BLaER1 treated with 17β-estradiol and CSF1 and Interleukin-3, amounts not matched to agents 10 nM and 100 nM (cell line): Measurements from ENCODE around the gene CDH4.
A peak's percentile ranks its signal among the peaks of the same experiment; 100 is the strongest.

Source experiments
- H3K27ac ChIP-seq, 11 experiments: shearing (Covaris generic); formaldehyde crosslinking; 2 replicates each; pipeline ENCODE4 v1.8.1; 2022
- H3K27me3 ChIP-seq, 11 experiments: shearing (Covaris generic); formaldehyde crosslinking; 2 replicates each; pipeline ENCODE4 v1.8.1; 2022
- H3K36me3 ChIP-seq, 11 experiments: shearing (Covaris generic); formaldehyde crosslinking; 2 replicates each; pipeline ENCODE4 v1.8.1; 2022
- H3K4me1 ChIP-seq, 10 experiments: shearing (Covaris generic); formaldehyde crosslinking; 2 replicates each; pipeline ENCODE4 v1.8.1; 2022
- H3K4me2 ChIP-seq, 11 experiments: shearing (Covaris generic); formaldehyde crosslinking; 2 replicates each; pipeline ENCODE4 v1.8.1; 2022
- H3K4me3 ChIP-seq, 10 experiments: shearing (Covaris generic); formaldehyde crosslinking; 2 replicates each; pipeline ENCODE4 v1.8.1; 2022
- H3K9ac ChIP-seq, 11 experiments: shearing (Covaris generic); formaldehyde crosslinking; 2 replicates each; pipeline ENCODE4 v1.8.1; 2022
- H3K9me3 ChIP-seq, 11 experiments: shearing (Covaris generic); formaldehyde crosslinking; replicated peaks in 1 of 11; 2 replicates each; pipeline ENCODE4 v1.8.1; 2022
- H4K20me1 ChIP-seq, 11 experiments: shearing (Covaris generic); formaldehyde crosslinking; 2 replicates each; pipeline ENCODE4 v1.8.1; 2022
- Cebpa-rat ChIP-seq, 11 experiments: shearing (Covaris generic); IDR thresholded peaks; 2 replicates each; pipeline ENCODE4 v1.8.1; 2022

The CDH4 gene

GRCh38 chr20:61806314-61806713 is 554.3 kb downstream of the CDH4 start:
- no peak for TF ChIP-seq Cebpa-rat (IDR thresholded peaks at IDR 0.05)
- no peak overlapping the region for H3K4me3 ChIP-seq
- H3K4me1 ChIP-seq, result peaks cover 21 to 80% (median 68%) of the 10 kb centered on the region in 10 experiments; a peak in 19 of 20 replicates
- peaks cover 0 to 45% (median 22%) of the 10 kb centered on the region in 11 experiments; a peak in 16 of 22 replicates for H4K20me1 ChIP-seq
- peaks cover 45 to 74% (median 63%) of the 10 kb centered on the region in 11 experiments for H3K27me3 ChIP-seq
- no peaks in the 10 kb centered on the region for H3K36me3 ChIP-seq
- no peak overlapping the region for H3K9ac ChIP-seq
- no peak overlapping the region for H3K27ac ChIP-seq
- H3K9me3 ChIP-seq, result no peaks in the 10 kb centered on the region
- peak overlapping the region in 10 of 11 experiments; percentile 14 to 97 (median 80); a peak in 18 of 22 replicates for H3K4me2 ChIP-seq

GRCh38 chr20:61806995-61807394 is 554.9 kb downstream of the CDH4 start:
- TF ChIP-seq Cebpa-rat (IDR thresholded peaks at IDR 0.05), result no peak
- Histone ChIP-seq H3K36me3 (no peaks in the 10 kb centered on the region), H3K27ac (no peak overlapping the region), H3K4me2 (peak overlapping the region in 8 of 11 experiments; percentile 72 to 97 (median 82); a peak in 16 of 22 replicates), H3K9ac (peak overlapping the region in 1 of 11 experiments; percentile 37; a peak in 1 of 22 replicates), H3K27me3 (peaks cover 39 to 69% (median 59%) of the 10 kb centered on the region in 11 experiments), H3K4me1 (peaks cover 21 to 80% (median 73%) of the 10 kb centered on the region in 10 experiments; a peak in 19 of 20 replicates), H3K9me3 (no peaks in the 10 kb centered on the region), H3K4me3 (no peak overlapping the region), H4K20me1 (peaks cover 0 to 38% (median 20%) of the 10 kb centered on the region in 11 experiments; a peak in 16 of 22 replicates)

GRCh38 chr20:61807471-61808160 is 555.6 kb downstream of the CDH4 start:
- no peaks in the 10 kb centered on the region for H3K36me3 ChIP-seq
- H3K4me3 ChIP-seq, result no peak overlapping the region
- no peak for TF ChIP-seq Cebpa-rat (IDR thresholded peaks at IDR 0.05)
- no peak overlapping the region for H3K27ac ChIP-seq
- peaks cover 0 to 32% (median 17%) of the 10 kb centered on the region in 11 experiments; a peak in 15 of 22 replicates for H4K20me1 ChIP-seq
- peaks cover 21 to 80% (median 73%) of the 10 kb centered on the region in 10 experiments; a peak in 19 of 20 replicates for H3K4me1 ChIP-seq
- peak overlapping the region in 8 of 11 experiments; percentile 72 to 97 (median 82); a peak in 13 of 22 replicates for H3K4me2 ChIP-seq
- H3K27me3 ChIP-seq, result peaks cover 32 to 63% (median 53%) of the 10 kb centered on the region in 11 experiments
- H3K9me3 ChIP-seq, result no peaks in the 10 kb centered on the region
- H3K9ac ChIP-seq, result no peak overlapping the region

GRCh38 chr20:61808447-61808846 is 556.4 kb downstream of the CDH4 start:
- Histone ChIP-seq H3K9me3 (no peaks in the 10 kb centered on the region), H3K27ac (no peak overlapping the region), H3K36me3 (no peaks in the 10 kb centered on the region), H3K4me2 (no peak overlapping the region), H3K27me3 (peaks cover 24 to 55% (median 44%) of the 10 kb centered on the region in 11 experiments), H3K9ac (no peak overlapping the region), H4K20me1 (peaks cover 0 to 23% (median 12%) of the 10 kb centered on the region in 11 experiments; a peak in 14 of 22 replicates), H3K4me1 (peaks cover 14 to 80% (median 73%) of the 10 kb centered on the region in 10 experiments; a peak in 19 of 20 replicates), H3K4me3 (no peak overlapping the region)
- TF ChIP-seq Cebpa-rat (IDR thresholded peaks at IDR 0.05), result no peak

- peaks cover 0 to 25% (median 10%) of the 10 kb centered on the region in 11 experiments; a peak in 14 of 22 replicates for H4K20me1 ChIP-seq
- TF ChIP-seq Cebpa-rat (IDR thresholded peaks at IDR 0.05), result no peak
- H3K9me3 ChIP-seq, result no peaks in the 10 kb centered on the region
- no peaks in the 10 kb centered on the region for H3K36me3 ChIP-seq
- H3K27ac ChIP-seq, result no peak overlapping the region
- H3K4me1 ChIP-seq, result peaks cover 7 to 80% (median 73%) of the 10 kb centered on the region in 10 experiments; a peak in 18 of 20 replicates
- H3K4me2 ChIP-seq, result no peak overlapping the region
- H3K27me3 ChIP-seq, result peaks cover 17 to 47% (median 37%) of the 10 kb centered on the region in 11 experiments
- H3K9ac ChIP-seq, result no peak overlapping the region
- no peak overlapping the region for H3K4me3 ChIP-seq
Measured at GRCh38 chr20:61809006-61809770, 557.1 kb downstream of the CDH4 start.

- Histone ChIP-seq H3K27ac (no peak overlapping the region), H3K4me1 (peaks cover 5 to 81% (median 73%) of the 10 kb centered on the region in 10 experiments; a peak in 17 of 20 replicates), H3K9me3 (no peaks in the 10 kb centered on the region), H3K4me2 (peak overlapping the region in 8 of 11 experiments; percentile 26 to 92 (median 76); a peak in 14 of 22 replicates), H3K27me3 (peaks cover 6 to 37% (median 27%) of the 10 kb centered on the region in 11 experiments), H3K36me3 (no peaks in the 10 kb centered on the region), H3K4me3 (no peak overlapping the region), H4K20me1 (peaks cover 0 to 20% (median under 1%) of the 10 kb centered on the region in 11 experiments; a peak in 9 of 22 replicates), H3K9ac (no peak overlapping the region)
- TF ChIP-seq Cebpa-rat (IDR thresholded peaks at IDR 0.05), result no peak
Measured at GRCh38 chr20:61810066-61810737, 558.1 kb downstream of the CDH4 start.

- Histone ChIP-seq H3K9me3 (no peaks in the 10 kb centered on the region), H3K4me1 (peaks cover 5 to 81% (median 73%) of the 10 kb centered on the region in 10 experiments; a peak in 17 of 20 replicates), H3K36me3 (no peaks in the 10 kb centered on the region), H3K27me3 (peaks cover 1 to 37% (median 21%) of the 10 kb centered on the region in 11 experiments; a peak in 18 of 22 replicates), H3K9ac (no peak overlapping the region), H3K27ac (no peak overlapping the region), H3K4me2 (peak overlapping the region in 8 of 11 experiments; percentile 26 to 92 (median 76); a peak in 14 of 22 replicates), H4K20me1 (peaks cover 0 to 16% (median 0%) of the 10 kb centered on the region in 11 experiments; a peak in 7 of 22 replicates), H3K4me3 (no peak overlapping the region)
- TF ChIP-seq Cebpa-rat (IDR thresholded peaks at IDR 0.05), result no peak
Measured at GRCh38 chr20:61810738-61811135, 558.7 kb downstream of the CDH4 start.

GRCh38 chr20:61811166-61811565 is 559.1 kb downstream of the CDH4 start:
- no peak overlapping the region for H3K9ac ChIP-seq
- TF ChIP-seq Cebpa-rat (IDR thresholded peaks at IDR 0.05), result no peak
- peaks cover 0 to 35% (median 17%) of the 10 kb centered on the region in 11 experiments; a peak in 15 of 22 replicates for H3K27me3 ChIP-seq
- peaks cover 0 to 19% (median 0%) of the 10 kb centered on the region in 11 experiments; a peak in 5 of 22 replicates for H4K20me1 ChIP-seq
- no peaks in the 10 kb centered on the region for H3K9me3 ChIP-seq
- H3K27ac ChIP-seq, result no peak overlapping the region
- H3K4me1 ChIP-seq, result peaks cover under 1 to 81% (median 73%) of the 10 kb centered on the region in 10 experiments; a peak in 17 of 20 replicates
- no peaks in the 10 kb centered on the region for H3K36me3 ChIP-seq
- no peak overlapping the region for H3K4me3 ChIP-seq
- peak overlapping the region in 9 of 11 experiments; percentile 15 to 92 (median 69); a peak in 15 of 22 replicates for H3K4me2 ChIP-seq
